Transverse colon (tissue), 4 donors: ENCODE measurements around the gene ABL2. TPM values are rescaled to one million over a fixed set of nuclear protein-coding genes. Genes with fewer than 3 reads are reported as not detected.

Source experiments
- DNase-seq: peaks from one replicate; pipeline ENCODE4 v3.0.0-alpha.2; 2019
- H3K27ac ChIP-seq, 4 donors: fragments of 200-600 bp; sonication (generic); 2 replicates each; pipeline ENCODE4 v1.5.1; 2016 to 2018; ENCODE audit warnings: inconsistent platforms in 4 of 4
- H3K27me3 ChIP-seq: fragments of 200-600 bp; sonication (generic); 2 replicates; pipeline ENCODE4 v1.5.1; 2017; ENCODE audit warnings: inconsistent platforms
- H3K36me3 ChIP-seq, 4 donors: fragments of 200-600 bp; sonication (generic); 2 replicates each; pipeline ENCODE4 v1.5.1; 2017 to 2019; ENCODE audit warnings: inconsistent platforms in 4 of 4
- H3K4me1 ChIP-seq, 4 donors: fragments of 200-600 bp; sonication (generic); 2 replicates each; pipeline ENCODE4 v1.5.1; 2017 to 2020; ENCODE audit warnings: inconsistent platforms in 4 of 4
- H3K4me3 ChIP-seq, 4 donors: fragments of 200-600 bp; sonication (generic); 1 replicate in 1 of 4; 2 replicates in 3 of 4; pipeline versions ENCODE4 v1.5.1 to v1.6.1; 2017 to 2019; ENCODE audit warnings: inconsistent platforms in 4 of 4
- H3K9me3 ChIP-seq, 2 donors: fragments of 200-600 bp; sonication (generic); 2 replicates each; pipeline ENCODE4 v1.5.1; 2017 to 2019; ENCODE audit warnings: inconsistent platforms in 2 of 2
- EP300 ChIP-seq: sonication (generic); formaldehyde crosslinking; IDR thresholded peaks from one replicate; pipeline ENCODE4 v1.6.1; 2017; ENCODE audit warnings: antibody characterized with exemption, low read depth
- POLR2A ChIP-seq: fragments of 450-650 bp; IDR thresholded peaks from one replicate; pipeline ENCODE4 v1.6.1; 2016; ENCODE audit warnings: antibody characterized with exemption, mild to moderate bottlenecking, moderate library complexity
- POLR2AphosphoS5 ChIP-seq, 3 donors: sonication (generic); formaldehyde crosslinking; IDR thresholded peaks; one replicate each; pipeline ENCODE4 v1.6.1; 2016; ENCODE audit warnings: antibody characterized with exemption in 3 of 3
- WGBS, 2 donors: methylation state at CpG; one replicate each; pipeline ENCODE4 v1.1.5; 2018; ENCODE audit warnings: low coverage in 1 of 2; 5-methylcytosine and 5-hydroxymethylcytosine counted together
- in situ Hi-C, 4 donors: fragments of 200-750 bp; cut with MboI; loops; one replicate each; pipeline versions ENCODE4 v1.15.0 to v1.15.1; 2017; ENCODE audit warnings: low sequenced_read_pairs in 3 of 4, low pct_ligation_motif_present in 1 of 4, low pct_unique_long_range_greater_than_20kb in 1 of 4
- intact Hi-C: fragments of 100-400 bp; cut with DNase I; formaldehyde crosslinking; loops from one replicate; pipeline ENCODE4 v1.15.1; 2023; ENCODE audit warnings: low total_unique reads
- total RNA-seq, 4 donors: library from RNA; depleted of rRNA; stranded (reverse); fragments of >200 nt; gene quantifications; one replicate each; pipeline ENCODE4 v1.1.0, GENCODE V29; 2016
- TF ChIP-seq, protein P1 (sequence below), 5 experiments: fragments of 200-600 bp in 3 of 5; fragments of 450-650 bp in 2 of 5; sonication (generic) in 3 of 5; IDR thresholded peaks; 1 replicate in 2 of 5; 2 replicates in 3 of 5; pipeline ENCODE4 v1.5.1; 2016 to 2017; ENCODE audit warnings: antibody characterized with exemption in 5 of 5, inconsistent platforms in 3 of 5, mild to moderate bottlenecking in 2 of 5, moderate library complexity in 1 of 5

The ABL2 gene
- total RNA-seq, 4 donors from 2014 or later = 9.6 to 51.7 (median 14.3) TPM

GRCh38 chr1:179101566-179101965 lies 127.9 kb downstream of the ABL2 start:
- TF ChIP-seq POLR2AphosphoS5 (IDR thresholded peaks at IDR 0.05) = no peak
- TF ChIP-seq POLR2A = no peak
- TF ChIP-seq, protein P1, sequence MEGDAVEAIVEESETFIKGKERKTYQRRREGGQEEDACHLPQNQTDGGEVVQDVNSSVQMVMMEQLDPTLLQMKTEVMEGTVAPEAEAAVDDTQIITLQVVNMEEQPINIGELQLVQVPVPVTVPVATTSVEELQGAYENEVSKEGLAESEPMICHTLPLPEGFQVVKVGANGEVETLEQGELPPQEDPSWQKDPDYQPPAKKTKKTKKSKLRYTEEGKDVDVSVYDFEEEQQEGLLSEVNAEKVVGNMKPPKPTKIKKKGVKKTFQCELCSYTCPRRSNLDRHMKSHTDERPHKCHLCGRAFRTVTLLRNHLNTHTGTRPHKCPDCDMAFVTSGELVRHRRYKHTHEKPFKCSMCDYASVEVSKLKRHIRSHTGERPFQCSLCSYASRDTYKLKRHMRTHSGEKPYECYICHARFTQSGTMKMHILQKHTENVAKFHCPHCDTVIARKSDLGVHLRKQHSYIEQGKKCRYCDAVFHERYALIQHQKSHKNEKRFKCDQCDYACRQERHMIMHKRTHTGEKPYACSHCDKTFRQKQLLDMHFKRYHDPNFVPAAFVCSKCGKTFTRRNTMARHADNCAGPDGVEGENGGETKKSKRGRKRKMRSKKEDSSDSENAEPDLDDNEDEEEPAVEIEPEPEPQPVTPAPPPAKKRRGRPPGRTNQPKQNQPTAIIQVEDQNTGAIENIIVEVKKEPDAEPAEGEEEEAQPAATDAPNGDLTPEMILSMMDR (IDR thresholded peaks at IDR 0.05) = no peak
- no peak for TF ChIP-seq EP300
- Histone ChIP-seq H3K4me3 (no peak overlapping the region), H3K4me1 (no peaks in the 10 kb centered on the region), H3K27me3 (no peaks in the 10 kb centered on the region), H3K36me3 (peaks cover 0 to 7% (median under 1%) of the 10 kb centered on the region in 4 donors), H3K27ac (no peak overlapping the region), H3K9me3 (no peaks in the 10 kb centered on the region)
- 89 to 95% methylated on average over 2 to 4 of the region's 4 CpGs for WGBS, 2 donors
- in situ Hi-C loops = no loop called here
- no peak for DNase-seq
- intact Hi-C loops = no loop called here

DNA sequence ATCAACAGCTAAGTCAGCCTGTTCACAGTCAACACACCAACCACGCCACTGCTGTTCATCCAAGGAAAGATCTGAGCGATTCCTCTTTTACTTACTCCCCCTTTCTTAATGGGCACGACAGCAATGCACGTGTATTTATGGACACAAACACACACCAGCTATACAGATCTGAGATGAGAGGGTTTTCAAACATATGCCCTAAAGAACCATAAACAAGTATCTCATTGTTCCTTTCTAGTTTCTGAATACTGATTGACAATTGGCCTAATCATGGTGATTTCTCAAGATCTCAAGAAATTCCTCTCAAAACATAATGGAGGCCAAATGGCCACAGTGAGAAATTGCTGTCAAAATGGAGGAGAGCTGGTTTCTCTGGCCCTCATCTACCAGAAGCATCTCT lies 129.6 kb downstream of the ABL2 start:
- TF ChIP-seq POLR2A (no peak), POLR2AphosphoS5 (IDR thresholded peaks at IDR 0.05) (no peak), EP300 (no peak)
- TF ChIP-seq, protein P1 (IDR thresholded peaks at IDR 0.05) = no peak

DNA sequence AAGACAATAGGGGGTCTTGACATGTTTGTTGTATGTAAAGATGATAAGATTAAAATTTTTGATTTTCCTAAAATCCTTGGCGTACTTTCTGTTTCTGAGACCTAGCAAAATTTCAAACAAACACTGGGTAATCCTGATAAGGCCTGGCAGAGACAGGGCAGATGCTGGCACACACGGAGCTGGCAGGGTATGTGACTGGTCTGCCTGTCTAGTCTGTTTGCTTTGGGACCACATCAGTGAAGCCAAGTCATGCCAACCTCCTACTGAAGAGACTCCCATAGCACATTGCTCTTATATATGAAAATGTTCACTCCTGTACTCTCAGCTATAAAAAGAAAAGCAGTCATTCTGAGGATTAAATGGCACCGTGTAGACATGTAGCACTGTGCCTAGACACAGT lies 133.6 kb downstream of the ABL2 start:
- TF ChIP-seq, protein P1 (IDR thresholded peaks at IDR 0.05) = no peak
- Histone ChIP-seq H3K4me3 (no peak overlapping the region), H3K36me3 (peaks cover 0 to 34% (median 12%) of the 10 kb centered on the region in 4 donors), H3K4me1 (no peaks in the 10 kb centered on the region), H3K27ac (no peak overlapping the region), H3K27me3 (no peaks in the 10 kb centered on the region), H3K9me3 (no peaks in the 10 kb centered on the region)
- intact Hi-C loops (no loop called here), in situ Hi-C loops (loop anchor here in 1 of 4 donors (25.0 kb wide), 1 partner anchor 266 kb away; the partner anchor contains the start of gene AXDND1)
- no peak for DNase-seq
- 83 to 86% methylated on average over 2 to 3 of the region's 3 CpGs for WGBS, 2 donors

More for the DNA sequence above, 129.6 kb downstream of the ABL2 start:
- in situ Hi-C loops = loop anchor here in 1 of 4 donors (25.0 kb wide), 1 partner anchor 262 kb away; the partner anchor contains the start of gene AXDND1
- H3K27me3 ChIP-seq = no peaks in the 10 kb centered on the region
- no peaks in the 10 kb centered on the region for H3K4me1 ChIP-seq
- H3K4me3 ChIP-seq = no peak overlapping the region
- no peaks in the 10 kb centered on the region for H3K9me3 ChIP-seq
- no peak for DNase-seq
- WGBS, 2 donors = 80 to 95% methylated on average over 1 to 4 of the region's 4 CpGs
- H3K36me3 ChIP-seq = peaks cover 0 to 17% (median 7%) of the 10 kb centered on the region in 4 donors
- no peak overlapping the region for H3K27ac ChIP-seq
- intact Hi-C loops = no loop called here

DNA sequence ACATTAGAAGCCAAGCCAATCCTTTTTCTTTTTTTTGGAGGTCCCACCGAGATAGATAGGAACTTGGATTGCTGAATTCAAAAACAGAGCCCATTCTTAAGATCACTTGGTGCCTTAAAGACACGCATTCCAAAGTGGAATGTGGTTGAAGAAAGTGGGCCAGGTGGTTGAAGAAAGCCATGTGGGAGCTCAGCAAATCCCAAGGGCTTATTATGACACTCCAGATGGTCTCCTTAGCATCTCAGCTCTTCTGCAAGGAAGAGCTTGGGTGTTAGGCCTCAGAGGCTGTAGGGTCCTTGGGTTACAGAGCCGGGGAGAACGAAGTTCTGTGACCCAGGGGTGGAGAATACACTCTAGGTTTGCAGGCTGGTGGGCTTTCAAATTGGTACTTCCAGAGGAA lies 134.1 kb downstream of the ABL2 start:
- Histone ChIP-seq H3K4me3 (no peak overlapping the region), H3K27ac (no peak overlapping the region), H3K9me3 (no peaks in the 10 kb centered on the region), H3K4me1 (no peaks in the 10 kb centered on the region), H3K36me3 (peaks cover 0 to 34% (median 12%) of the 10 kb centered on the region in 4 donors), H3K27me3 (no peaks in the 10 kb centered on the region)
- intact Hi-C loops = no loop called here
- WGBS, 2 donors = 88 to 95% methylated on average over 4 of the region's 4 CpGs
- TF ChIP-seq POLR2A = no peak
- no peak for TF ChIP-seq POLR2AphosphoS5 (IDR thresholded peaks at IDR 0.05)
- no peak for TF ChIP-seq EP300
- TF ChIP-seq, protein P1 (IDR thresholded peaks at IDR 0.05) = no peak
- in situ Hi-C loops = loop anchor here in 1 of 4 donors (25.0 kb wide), 1 partner anchor 267 kb away; the partner anchor contains the start of gene AXDND1
- DNase-seq = no peak
